Calu3 (cell line): ENCODE data around the gene COMT. TPM values are rescaled to one million over a fixed set of nuclear protein-coding genes. Genes with fewer than 3 reads are reported as not detected.

Source experiments
- BruUV-seq: library from RNA; stranded (reverse); fragments of 400-500 nt; replicated peaks from 2 replicates; lab custom pipeline; 2021; lab: Mats Ljungman, UMichigan
- CTCF ChIA-PET: fragments of 300-600 bp; sonication (Branson Sonifier 250); formaldehyde crosslinking; loops from one replicate; lab custom pipeline; 2022; ENCODE audit warnings: antibody characterized with exemption; lab: Charles Lee
- DNase-seq: peaks from one replicate; pipeline ENCODE4 v3.0.0; 2022
- H3K27ac Mint-ChIP-seq: one replicate; pipeline ENCODE4 v1.8.0; 2022; ENCODE audit warnings: mixed read lengths; ENCODE audit not compliant: unreplicated experiment
- H3K27me3 Mint-ChIP-seq: one replicate; pipeline ENCODE4 v1.8.0; 2022; ENCODE audit warnings: mixed read lengths; ENCODE audit not compliant: unreplicated experiment
- H3K36me3 Mint-ChIP-seq: one replicate; pipeline ENCODE4 v1.8.0; 2022; ENCODE audit warnings: mild to moderate bottlenecking, moderate library complexity, mixed read lengths; ENCODE audit not compliant: insufficient read depth, unreplicated experiment
- H3K4me1 Mint-ChIP-seq: one replicate; pipeline ENCODE4 v1.8.0; 2022; ENCODE audit warnings: mild to moderate bottlenecking, low read depth, mixed read lengths; ENCODE audit not compliant: unreplicated experiment
- H3K4me3 Mint-ChIP-seq: one replicate; pipeline ENCODE4 v1.8.0; 2022; ENCODE audit warnings: mild to moderate bottlenecking, low read depth, moderate library complexity, mixed read lengths; ENCODE audit not compliant: unreplicated experiment
- H3K9me3 Mint-ChIP-seq: one replicate; pipeline ENCODE4 v1.8.0; 2022; ENCODE audit warnings: low read depth, mixed read lengths; ENCODE audit not compliant: unreplicated experiment
- CTCF ChIP-seq: fragments of 200-600 bp; IDR thresholded peaks from one replicate; pipeline ENCODE4 v1.8.0; 2022; ENCODE audit warnings: antibody characterized with exemption; ENCODE audit not compliant: unreplicated experiment
- intact Hi-C: fragments of 100-400 bp; cut with micrococcal nuclease; formaldehyde crosslinking; loops from one replicate; pipeline ENCODE4 v1.10.0; 2022; ENCODE audit not compliant: unreplicated experiment
- total RNA-seq: library from RNA; stranded (reverse); gene quantifications from 2 replicates; pipeline ENCODE4 v1.2.3, GENCODE V29; 2022

Gene COMT
- total RNA-seq, 1 experiment from 2014 or later = 170 TPM

DNA sequence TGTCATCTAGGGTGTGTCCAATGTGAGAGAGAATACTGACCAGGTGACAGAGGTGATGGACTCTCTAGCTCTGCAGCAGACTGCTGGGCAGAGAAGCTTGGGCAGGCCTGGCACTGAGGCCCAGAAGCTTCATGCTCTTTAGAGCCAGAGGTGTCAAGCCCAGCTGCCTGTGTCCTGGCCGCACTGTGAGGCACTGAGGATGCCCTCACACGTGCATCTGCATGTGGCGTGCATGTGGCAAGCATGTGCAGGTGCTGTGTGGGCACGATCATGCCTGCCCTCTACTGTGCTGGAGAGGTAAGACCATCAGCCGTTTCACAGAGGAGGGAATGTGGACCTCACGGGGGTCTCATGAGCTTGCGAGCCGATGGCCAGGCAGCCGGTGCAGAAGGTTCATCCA, 15.9 kb downstream of the COMT start:
- H3K27me3 Mint-ChIP-seq = no peaks in the 10 kb centered on the region
- peaks cover 48% of the 10 kb centered on the region for H3K36me3 Mint-ChIP-seq
- H3K4me3 Mint-ChIP-seq = no peak overlapping the region
- CTCF ChIA-PET = no interaction called here
- no peak for DNase-seq
- intact Hi-C loops = no loop called here
- H3K4me1 Mint-ChIP-seq = peaks cover 29% of the 10 kb centered on the region
- no peak for TF ChIP-seq CTCF
- H3K27ac Mint-ChIP-seq = no peak overlapping the region
- H3K9me3 Mint-ChIP-seq = no peaks in the 10 kb centered on the region
- BruUV-seq = no TSS peak

- no peak for DNase-seq
- CTCF ChIA-PET = interaction anchor here (0.7 to 0.9 kb wide), 2 partner anchors 10 to 128 kb away, joined by 3 to 4 read pairs; no protein-coding TSS in a partner anchor
- peak overlapping the region; percentile 71 for H3K4me3 Mint-ChIP-seq
- H3K9me3 Mint-ChIP-seq = no peaks in the 10 kb centered on the region
- H3K27me3 Mint-ChIP-seq = no peaks in the 10 kb centered on the region
- BruUV-seq = no TSS peak
- H3K27ac Mint-ChIP-seq = peak overlapping the region; percentile 75
- intact Hi-C loops = no loop called here
- TF ChIP-seq CTCF = no peak
- peaks cover 57% of the 10 kb centered on the region for H3K36me3 Mint-ChIP-seq
- peaks cover 38% of the 10 kb centered on the region for H3K4me1 Mint-ChIP-seq
Measured at GRCh38 chr22:19958083-19959042, 16.8 kb downstream of the COMT start.

- CTCF ChIA-PET = interaction anchor here (0.9 kb wide), 1 partner anchor 11 kb away, joined by 4 read pairs; no protein-coding TSS in a partner anchor
- peak; percentile 89 for DNase-seq
- Mint-ChIP-seq H3K4me1 (peaks cover 39% of the 10 kb centered on the region), H3K4me3 (peak overlapping the region; percentile 71), H3K9me3 (no peaks in the 10 kb centered on the region), H3K27ac (peak overlapping the region; percentile 75), H3K36me3 (peaks cover 57% of the 10 kb centered on the region), H3K27me3 (no peaks in the 10 kb centered on the region)
- TF ChIP-seq CTCF = no peak
- no TSS peak for BruUV-seq
- intact Hi-C loops = no loop called here
Measured at GRCh38 chr22:19959043-19959586, 17.5 kb downstream of the COMT start.

- Mint-ChIP-seq H3K36me3 (peaks cover 60% of the 10 kb centered on the region), H3K27ac (peak overlapping the region; percentile 75), H3K9me3 (no peaks in the 10 kb centered on the region), H3K4me3 (peak overlapping the region; percentile 71), H3K4me1 (peaks cover 42% of the 10 kb centered on the region), H3K27me3 (no peaks in the 10 kb centered on the region)
- CTCF ChIA-PET = no interaction called here
- no peak for TF ChIP-seq CTCF
- intact Hi-C loops = no loop called here
- BruUV-seq = no TSS peak
- no peak for DNase-seq
Measured at GRCh38 chr22:19959587-19960490, 18.3 kb downstream of the COMT start.
